HEK293 (cell line): ENCODE measurements around the gene OR10A6.

Experiments
- CTCF ChIA-PET: fragments of 350-600 bp; formaldehyde crosslinking; extraction: SDS; loops from one replicate; lab custom pipeline; 2021; ENCODE audit warnings: antibody characterized with exemption; lab: Yijun Ruan, JAX
- POLR2A ChIA-PET: fragments of 300-600 bp; formaldehyde crosslinking; extraction: SDS; loops from one replicate; lab custom pipeline; 2020; ENCODE audit warnings: antibody characterized with exemption, inconsistent platforms; lab: Yijun Ruan, JAX
- H3K27ac ChIP-seq: fragments of 200-500 bp; sonication (Bioruptor generic); 2 replicates; pipeline ENCODE4 v1.5.1; 2014; ENCODE audit warnings: low read depth, low read length, control low read depth, inconsistent platforms; ENCODE audit errors: extremely low read depth
- H3K36me3 ChIP-seq, 2 experiments: fragments of 200-500 bp in 1 of 2; sonication (Bioruptor generic) in 1 of 2; 1 replicate in 1 of 2; 2 replicates in 1 of 2; pipeline ENCODE4 v1.5.1; 2014 to 2017; ENCODE audit warnings: inconsistent platforms in 2 of 2, low read length in 2 of 2; ENCODE audit not compliant: control insufficient read depth in 2 of 2, insufficient read depth in 1 of 2
- H3K4me1 ChIP-seq: fragments of 200-500 bp; sonication (Bioruptor generic); 2 replicates; pipeline ENCODE4 v1.5.1; 2014; ENCODE audit warnings: mild to moderate bottlenecking, low read length, inconsistent platforms; ENCODE audit not compliant: control insufficient read depth, insufficient read depth
- H3K4me3 ChIP-seq: 2 replicates; pipeline ENCODE4 v1.5.1; 2011; ENCODE audit warnings: low read depth, mild to moderate bottlenecking, control low read depth, low read length, moderate library complexity
- H3K9me3 ChIP-seq: fragments of 200-500 bp; sonication (Bioruptor generic); 2 replicates; pipeline ENCODE4 v1.5.1; 2014; ENCODE audit warnings: low read depth, low read length, inconsistent platforms; ENCODE audit not compliant: control insufficient read depth, insufficient read depth
- BCL11B ChIP-seq: fragments of 450-650 bp; formaldehyde crosslinking; IDR thresholded peaks from 2 replicates; pipeline ENCODE4 v1.5.1; 2016; ENCODE audit warnings: low read depth, missing biosample characterization, missing genetic modification characterization
- GFI1B ChIP-seq: fragments of 450-650 bp; formaldehyde crosslinking; IDR thresholded peaks from 2 replicates; pipeline ENCODE4 v1.5.1; 2016; ENCODE audit warnings: missing biosample characterization, missing genetic modification characterization
- MYNN ChIP-seq: fragments of 450-650 bp; formaldehyde crosslinking; IDR thresholded peaks from 2 replicates; pipeline ENCODE4 v1.5.1; 2016; ENCODE audit warnings: missing biosample characterization, missing genetic modification characterization, borderline replicate concordance
- ZBTB48 ChIP-seq: fragments of 450-650 bp; formaldehyde crosslinking; IDR thresholded peaks from 2 replicates; pipeline ENCODE4 v1.5.1; 2016; ENCODE audit warnings: missing biosample characterization, missing genetic modification characterization
- ZBTB7A ChIP-seq: fragments of 450-650 bp; formaldehyde crosslinking; IDR thresholded peaks from 2 replicates; pipeline ENCODE4 v1.5.1; 2016; ENCODE audit warnings: low read depth, missing biosample characterization, missing genetic modification characterization
- ZNF10 ChIP-seq: fragments of 450-650 bp; formaldehyde crosslinking; IDR thresholded peaks from 2 replicates; pipeline ENCODE4 v1.5.1; 2017; ENCODE audit warnings: missing biosample characterization, missing genetic modification characterization
- ZNF133 ChIP-seq: fragments of 450-650 bp; formaldehyde crosslinking; IDR thresholded peaks from 2 replicates; pipeline ENCODE4 v1.5.1; 2016; ENCODE audit warnings: missing biosample characterization, missing genetic modification characterization
- ZNF16 ChIP-seq: fragments of 450-650 bp; formaldehyde crosslinking; IDR thresholded peaks from 2 replicates; pipeline ENCODE4 v1.5.1; 2016; ENCODE audit warnings: low read depth, missing biosample characterization, missing genetic modification characterization
- ZNF274 ChIP-seq, 2 experiments: fragments of 200-500 bp in 1 of 2; fragments of 450-650 bp in 1 of 2; sonication (Bioruptor generic) in 1 of 2; formaldehyde crosslinking in 1 of 2; IDR thresholded peaks; 2 replicates each; pipeline versions ENCODE4 v1.5.1 to v1.6.1; 2014 to 2016; ENCODE audit warnings: borderline replicate concordance in 1 of 2, inconsistent platforms in 1 of 2, low read length in 1 of 2, missing biosample characterization in 1 of 2, missing genetic modification characterization in 1 of 2
- ZNF311 ChIP-seq: fragments of 450-650 bp; formaldehyde crosslinking; IDR thresholded peaks from 2 replicates; pipeline ENCODE4 v1.5.1; 2017; ENCODE audit warnings: missing biosample characterization, missing genetic modification characterization, borderline replicate concordance
- ZNF335 ChIP-seq: fragments of 450-650 bp; formaldehyde crosslinking; conservative IDR thresholded peaks from 2 replicates; pipeline ENCODE4 v1.5.1; 2016; ENCODE audit warnings: missing biosample characterization, missing genetic modification characterization
- ZNF426 ChIP-seq: fragments of 450-650 bp; formaldehyde crosslinking; IDR thresholded peaks from 2 replicates; pipeline ENCODE4 v1.5.1; 2017; ENCODE audit warnings: missing biosample characterization, missing genetic modification characterization, mild to moderate bottlenecking, inconsistent platforms, moderate library complexity
- ZNF548 ChIP-seq: fragments of 450-650 bp; formaldehyde crosslinking; IDR thresholded peaks from 2 replicates; pipeline ENCODE4 v1.5.1; 2016; ENCODE audit warnings: missing biosample characterization, missing genetic modification characterization
- ZNF560 ChIP-seq: fragments of 450-650 bp; formaldehyde crosslinking; IDR thresholded peaks from 2 replicates; pipeline ENCODE4 v1.5.1; 2017; ENCODE audit warnings: missing biosample characterization, missing genetic modification characterization, borderline replicate concordance
- ZNF600 ChIP-seq: fragments of 450-650 bp; formaldehyde crosslinking; IDR thresholded peaks from 2 replicates; pipeline ENCODE4 v1.5.1; 2016; ENCODE audit warnings: missing biosample characterization, missing genetic modification characterization
- ZNF747 ChIP-seq: fragments of 450-650 bp; formaldehyde crosslinking; IDR thresholded peaks from 2 replicates; pipeline ENCODE4 v1.5.1; 2016; ENCODE audit warnings: missing biosample characterization, missing genetic modification characterization
- ZNF768 ChIP-seq: fragments of 450-650 bp; formaldehyde crosslinking; IDR thresholded peaks from 2 replicates; pipeline ENCODE4 v1.5.1; 2018; ENCODE audit warnings: missing biosample characterization, mild to moderate bottlenecking, missing genetic modification characterization
- ZSCAN16 ChIP-seq: fragments of 450-650 bp; formaldehyde crosslinking; IDR thresholded peaks from 2 replicates; pipeline ENCODE4 v1.5.1; 2016; ENCODE audit warnings: missing biosample characterization, missing genetic modification characterization
- TF ChIP-seq, protein P1 (sequence below): fragments of 450-650 bp; formaldehyde crosslinking; IDR thresholded peaks from 2 replicates; pipeline ENCODE4; 2016; ENCODE audit warnings: missing biosample characterization, missing genetic modification characterization
- TF ChIP-seq, protein P2 (sequence below): fragments of 450-650 bp; formaldehyde crosslinking; IDR thresholded peaks from 2 replicates; pipeline ENCODE4 v1.5.1; 2016; ENCODE audit warnings: missing biosample characterization, missing genetic modification characterization

The OR10A6 gene

DNA sequence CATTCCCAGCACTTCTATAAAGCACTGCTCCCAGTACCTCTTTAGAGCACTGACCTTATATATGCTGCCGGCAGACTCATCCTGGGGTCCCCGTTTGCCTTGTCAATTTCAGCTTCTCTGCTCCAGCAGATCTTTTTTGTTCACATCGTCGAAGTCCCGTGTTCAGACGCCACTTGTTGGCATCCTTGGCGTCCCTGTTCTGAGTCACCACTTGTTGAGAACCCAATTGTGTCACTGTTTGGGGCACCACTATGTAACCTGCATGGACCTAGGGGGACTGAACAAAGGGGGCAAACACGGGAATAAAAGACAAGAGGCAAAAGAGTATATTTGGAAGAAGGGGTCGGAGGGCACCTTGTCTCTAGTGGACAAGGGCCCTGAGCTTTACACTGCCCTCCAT is 25.5 kb downstream of the OR10A6 start (continued):
- no peak for TF ChIP-seq ZBTB7A (tag by site-specific recombination)

DNA sequence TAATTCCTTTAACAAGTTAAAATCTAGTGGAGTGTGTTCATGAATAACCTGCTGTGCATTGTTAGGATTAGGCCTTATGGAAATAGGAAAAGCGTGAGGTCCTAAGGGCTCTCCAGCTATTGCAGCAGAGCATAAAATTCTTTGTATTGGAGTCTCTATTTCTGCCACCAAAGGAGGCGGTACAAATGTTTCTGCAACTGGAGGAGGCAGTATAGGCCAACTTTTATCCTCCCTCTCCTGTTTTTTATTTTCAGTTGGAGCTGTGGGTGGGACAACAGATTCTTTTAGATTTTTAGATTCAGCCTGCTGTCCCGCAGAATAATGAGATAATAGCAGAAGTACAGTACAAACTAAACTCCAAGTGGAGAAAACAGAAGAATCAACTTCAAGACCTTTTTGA is 26.2 kb downstream of the OR10A6 start:
- H3K4me1 ChIP-seq, result no peaks in the 10 kb centered on the region
- POLR2A ChIA-PET, result no interaction called here
- CTCF ChIA-PET, result interaction anchor here (0.6 to 1.8 kb wide), 6 partner anchors 12 to 195 kb away, joined by 3 to 13 read pairs (median 5); partner anchors contain the start of gene EIF3F
- TF ChIP-seq ZNF560 (tag by site-specific recombination) (no peak), ZNF600 (tag by site-specific recombination) (no peak), ZNF274 (IDR thresholded peaks at IDR 0.05; ENCODE audit: low read length) (no peak), ZNF274 (tag by site-specific recombination; IDR thresholded peaks at IDR 0.05; ENCODE audit: borderline replicate concordance) (no peak), ZNF10 (tag by site-specific recombination) (no peak)
- TF ChIP-seq, protein P1, sequence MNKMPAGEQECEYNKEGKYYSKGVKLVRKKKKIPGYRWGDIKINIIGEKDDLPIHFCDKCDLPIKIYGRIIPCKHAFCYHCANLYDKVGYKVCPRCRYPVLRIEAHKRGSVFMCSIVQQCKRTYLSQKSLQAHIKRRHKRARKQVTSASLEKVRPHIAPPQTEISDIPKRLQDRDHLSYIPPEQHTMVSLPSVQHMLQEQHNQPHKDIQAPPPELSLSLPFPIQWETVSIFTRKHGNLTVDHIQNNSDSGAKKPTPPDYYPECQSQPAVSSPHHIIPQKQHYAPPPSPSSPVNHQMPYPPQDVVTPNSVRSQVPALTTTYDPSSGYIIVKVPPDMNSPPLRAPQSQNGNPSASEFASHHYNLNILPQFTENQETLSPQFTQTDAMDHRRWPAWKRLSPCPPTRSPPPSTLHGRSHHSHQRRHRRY, result no peak
- no peak overlapping the region for H3K27ac ChIP-seq
- H3K4me3 ChIP-seq, result no peak overlapping the region
- H3K9me3 ChIP-seq, result no peaks in the 10 kb centered on the region
- H3K36me3 ChIP-seq, result no peaks in the 10 kb centered on the region

DNA sequence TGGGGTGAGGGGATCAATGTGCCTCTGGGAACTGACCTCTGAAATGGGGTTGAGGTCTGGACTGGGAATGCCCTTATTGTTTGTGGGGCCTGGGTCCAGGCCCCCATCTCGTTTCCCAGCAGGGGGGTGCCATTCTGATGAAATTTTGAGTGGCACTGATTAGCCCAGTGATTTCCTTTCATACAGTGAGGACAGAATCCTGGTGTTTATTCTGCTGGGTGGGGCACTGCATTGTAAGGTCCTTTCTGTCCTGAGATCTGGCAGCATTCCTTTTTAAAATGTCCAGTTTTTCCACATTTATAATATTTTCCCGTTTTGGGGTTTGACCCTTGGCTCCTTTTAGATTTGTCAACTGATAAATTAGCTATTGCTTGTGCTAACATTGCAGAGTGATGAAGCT is 27.1 kb downstream of the OR10A6 start:
- Histone ChIP-seq H3K4me3 (no peak overlapping the region), H3K27ac (no peak overlapping the region), H3K9me3 (no peaks in the 10 kb centered on the region), H3K36me3 (no peaks in the 10 kb centered on the region), H3K4me1 (no peaks in the 10 kb centered on the region)
- POLR2A ChIA-PET, result no interaction called here
- TF ChIP-seq, protein P2, sequence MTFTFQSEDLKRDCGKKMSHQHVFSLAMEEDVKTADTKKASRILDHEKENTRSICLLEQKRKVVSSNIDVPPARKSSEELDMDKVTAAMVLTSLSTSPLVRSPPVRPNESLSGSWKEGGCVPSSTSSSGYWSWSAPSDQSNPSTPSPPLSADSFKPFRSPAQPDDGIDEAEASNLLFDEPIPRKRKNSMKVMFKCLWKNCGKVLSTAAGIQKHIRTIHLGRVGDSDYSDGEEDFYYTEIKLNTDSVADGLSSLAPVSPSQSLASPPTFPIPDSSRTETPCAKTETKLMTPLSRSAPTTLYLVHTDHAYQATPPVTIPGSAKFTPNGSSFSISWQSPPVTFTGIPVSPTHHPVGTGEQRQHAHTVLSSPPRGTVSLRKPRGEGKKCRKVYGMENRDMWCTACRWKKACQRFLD (tag by site-specific recombination), result no peak
- TF ChIP-seq MYNN (tag by site-specific recombination) (no peak), ZNF747 (tag by site-specific recombination) (no peak), ZNF548 (tag by site-specific recombination) (no peak), ZNF16 (tag by site-specific recombination) (no peak), ZNF133 (tag by site-specific recombination) (no peak), BCL11B (tag by site-specific recombination) (no peak), ZNF311 (tag by site-specific recombination) (no peak), ZNF335 (tag by site-specific recombination) (no peak), ZNF768 (no peak), ZBTB48 (tag by site-specific recombination) (no peak), ZNF426 (tag by site-specific recombination) (no peak), GFI1B (tag by site-specific recombination) (no peak), ZSCAN16 (tag by site-specific recombination) (no peak)
- CTCF ChIA-PET, result interaction anchor here (1.1 to 1.8 kb wide), 3 partner anchors 39 to 188 kb away, joined by 3 to 5 read pairs (median 4); no protein-coding TSS in a partner anchor
